Esophagus squamous epithelium (tissue), 5 donors: ENCODE data around the gene SCAI. TPM values are rescaled to one million over a fixed set of nuclear protein-coding genes. Genes with fewer than 3 reads are reported as not detected.
"Not testable (repeated sequence)": the region's sequence is repeated elsewhere in the genome, so short reads cannot be mapped to it uniquely, and the experiment has no call there.

ENCODE experiments used
- DNase-seq: peaks from one replicate; lab custom pipeline; 2025; lab: John Stamatoyannopoulos, UW
- H3K27ac ChIP-seq, 4 donors: fragments of 200-600 bp; sonication (generic); one replicate each; pipeline ENCODE4 v1.5.1; 2016 to 2019; ENCODE audit warnings: mild to moderate bottlenecking in 1 of 4
- H3K27me3 ChIP-seq, 4 donors: fragments of 200-600 bp; sonication (generic); 1 replicate in 3 of 4; 2 replicates in 1 of 4; pipeline versions ENCODE4 v1.5.1 to v1.6.0; 2017 to 2021; ENCODE audit warnings: antibody characterized with exemption in 1 of 4
- H3K36me3 ChIP-seq, 3 donors: fragments of 200-600 bp; sonication (generic); one replicate each; pipeline ENCODE4 v1.5.1; 2016 to 2019
- H3K4me1 ChIP-seq, 3 donors: fragments of 200-600 bp; sonication (generic); one replicate each; pipeline ENCODE4 v1.5.1; 2017 to 2019
- H3K4me3 ChIP-seq, 4 donors: fragments of 200-600 bp; sonication (generic); 1 replicate in 3 of 4; 2 replicates in 1 of 4; pipeline ENCODE4 v1.5.1; 2016 to 2019; ENCODE audit warnings: mild to moderate bottlenecking in 2 of 4, moderate library complexity in 1 of 4
- H3K9me3 ChIP-seq, 3 donors: fragments of 200-600 bp; sonication (generic); one replicate each; pipeline ENCODE4 v1.5.1; 2016 to 2019
- POLR2A ChIP-seq, 4 donors: fragments of 450-650 bp; IDR thresholded peaks; one replicate each; pipeline ENCODE4 v1.6.1; 2017; ENCODE audit warnings: antibody characterized with exemption in 4 of 4, mild to moderate bottlenecking in 4 of 4, moderate library complexity in 3 of 4
- WGBS, 2 donors: methylation state at CpG; one replicate each; pipeline ENCODE4 v1.1.5; 2018; 5-methylcytosine and 5-hydroxymethylcytosine counted together
- intact Hi-C: fragments of 100-400 bp; cut with DNase I; formaldehyde crosslinking; loops from one replicate; pipeline ENCODE4 v1.15.0; 2022
- total RNA-seq, 4 donors: library from RNA; depleted of rRNA; stranded (reverse); fragments of >200 nt; gene quantifications; one replicate each; pipeline ENCODE4 v1.1.0, GENCODE V29; 2016
- TF ChIP-seq, protein P1 (sequence below), 6 experiments: fragments of 450-650 bp in 4 of 6; fragments of 200-600 bp in 2 of 6; sonication (generic) in 2 of 6; IDR thresholded peaks; one replicate each; pipeline ENCODE4 v1.5.1; 2016 to 2019; ENCODE audit warnings: antibody characterized with exemption in 6 of 6, mild to moderate bottlenecking in 4 of 6, moderate library complexity in 4 of 6
- donor health status: DM: yes; HTN: yes; CAD: no.

Gene SCAI
- total RNA-seq, 4 donors from 2014 or later, result 3.3 to 9.9 (median 5.3) TPM

DNA sequence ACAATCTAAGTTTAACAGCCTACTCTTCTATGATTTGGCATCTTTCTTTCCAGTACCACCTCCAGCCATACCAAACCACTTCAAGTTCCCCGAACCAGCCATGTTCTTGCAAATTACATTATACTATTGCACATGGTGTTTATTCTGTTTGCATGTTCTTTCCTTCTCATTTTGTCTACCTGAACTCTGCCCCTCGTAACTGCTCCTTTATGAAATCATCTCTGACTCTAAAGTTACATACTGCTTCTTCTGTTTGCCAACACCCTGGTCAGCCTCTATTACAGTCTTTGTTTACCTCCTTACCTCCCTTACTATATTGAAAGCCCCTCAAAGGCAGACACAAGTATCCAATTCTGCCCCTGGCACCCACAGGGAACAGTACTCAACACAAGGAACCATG is 40.2 kb upstream of the SCAI start:
- Histone ChIP-seq H3K27ac (peak overlapping the region in 1 of 4 donors; percentile 11), H3K27me3 (no peaks in the 10 kb centered on the region), H3K4me3 (no peak overlapping the region), H3K9me3 (no peaks in the 10 kb centered on the region), H3K36me3 (peaks cover 0 to 12% (median 0%) of the 10 kb centered on the region in 3 donors), H3K4me1 (peaks cover 10 to 49% (median 26%) of the 10 kb centered on the region in 3 donors)
- WGBS, 2 donors, result 70 to 74% methylated on average over 2 of the region's 2 CpGs
- intact Hi-C loops, result no loop called here
- DNase-seq, result no peak
- TF ChIP-seq POLR2A (IDR thresholded peaks at IDR 0.05), result no peak

DNA sequence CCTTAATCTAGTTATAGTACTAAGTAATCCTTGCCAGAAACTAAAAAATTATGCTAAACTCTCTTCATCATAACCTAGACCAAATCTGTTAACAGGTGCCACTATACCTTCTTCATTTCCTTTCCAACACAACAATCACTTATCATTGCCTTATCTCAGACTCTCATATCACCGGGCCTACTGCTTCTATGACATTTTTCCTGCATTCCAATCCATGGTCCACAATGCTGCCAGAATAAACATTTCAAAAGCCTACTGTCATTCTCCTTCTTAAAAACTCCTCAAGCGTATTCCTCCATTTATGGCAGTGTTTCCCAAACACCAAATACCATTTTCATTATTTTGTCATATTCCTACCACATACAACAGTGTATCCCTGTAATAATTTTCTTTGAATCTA is 39.7 kb upstream of the SCAI start:
- Histone ChIP-seq H3K4me3 (no peak overlapping the region), H3K9me3 (no peaks in the 10 kb centered on the region), H3K27ac (peak overlapping the region in 1 of 4 donors; percentile 11), H3K27me3 (no peaks in the 10 kb centered on the region), H3K4me1 (peaks cover 10 to 44% (median 21%) of the 10 kb centered on the region in 3 donors), H3K36me3 (peaks cover 0 to 12% (median 0%) of the 10 kb centered on the region in 3 donors)
- no peak for DNase-seq
- intact Hi-C loops, result no loop called here
- TF ChIP-seq, protein P1, sequence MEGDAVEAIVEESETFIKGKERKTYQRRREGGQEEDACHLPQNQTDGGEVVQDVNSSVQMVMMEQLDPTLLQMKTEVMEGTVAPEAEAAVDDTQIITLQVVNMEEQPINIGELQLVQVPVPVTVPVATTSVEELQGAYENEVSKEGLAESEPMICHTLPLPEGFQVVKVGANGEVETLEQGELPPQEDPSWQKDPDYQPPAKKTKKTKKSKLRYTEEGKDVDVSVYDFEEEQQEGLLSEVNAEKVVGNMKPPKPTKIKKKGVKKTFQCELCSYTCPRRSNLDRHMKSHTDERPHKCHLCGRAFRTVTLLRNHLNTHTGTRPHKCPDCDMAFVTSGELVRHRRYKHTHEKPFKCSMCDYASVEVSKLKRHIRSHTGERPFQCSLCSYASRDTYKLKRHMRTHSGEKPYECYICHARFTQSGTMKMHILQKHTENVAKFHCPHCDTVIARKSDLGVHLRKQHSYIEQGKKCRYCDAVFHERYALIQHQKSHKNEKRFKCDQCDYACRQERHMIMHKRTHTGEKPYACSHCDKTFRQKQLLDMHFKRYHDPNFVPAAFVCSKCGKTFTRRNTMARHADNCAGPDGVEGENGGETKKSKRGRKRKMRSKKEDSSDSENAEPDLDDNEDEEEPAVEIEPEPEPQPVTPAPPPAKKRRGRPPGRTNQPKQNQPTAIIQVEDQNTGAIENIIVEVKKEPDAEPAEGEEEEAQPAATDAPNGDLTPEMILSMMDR (IDR thresholded peaks at IDR 0.05), result no peak
- no peak for TF ChIP-seq POLR2A (IDR thresholded peaks at IDR 0.05)
- WGBS, 2 donors, result 43 to 68% methylated on average over 2 of the region's 2 CpGs

DNA sequence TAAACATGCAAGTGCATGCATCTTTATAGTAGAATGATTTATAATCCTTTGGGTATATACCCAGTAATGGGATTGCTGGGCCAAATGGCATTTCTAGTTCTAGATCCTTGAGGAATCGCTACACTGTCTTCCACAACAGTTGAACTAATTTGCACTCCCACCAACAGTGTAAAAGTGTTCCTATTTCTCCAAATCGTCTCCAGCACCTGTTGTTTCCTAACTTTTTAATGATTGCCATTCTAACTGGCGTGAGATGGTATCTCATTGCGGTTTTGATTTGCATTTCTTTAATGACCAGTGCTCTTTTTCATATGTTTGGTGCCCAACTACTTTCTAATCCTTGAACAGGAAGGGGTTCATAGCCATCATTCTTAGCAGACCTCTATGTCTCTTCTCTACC is 38.4 kb upstream of the SCAI start:
- H3K27me3 ChIP-seq, H3K4me3 ChIP-seq, DNase-seq, H3K27ac ChIP-seq, intact Hi-C loops, H3K9me3 ChIP-seq: not testable (repeated sequence)
- H3K4me1 ChIP-seq, result peaks cover 0 to 38% (median 9%) of the 10 kb centered on the region in 3 donors
- H3K36me3 ChIP-seq, result peaks cover 0 to 12% (median 0%) of the 10 kb centered on the region in 3 donors
- WGBS, 2 donors, result 90 to 95% methylated on average over 4 of the region's 4 CpGs

DNA sequence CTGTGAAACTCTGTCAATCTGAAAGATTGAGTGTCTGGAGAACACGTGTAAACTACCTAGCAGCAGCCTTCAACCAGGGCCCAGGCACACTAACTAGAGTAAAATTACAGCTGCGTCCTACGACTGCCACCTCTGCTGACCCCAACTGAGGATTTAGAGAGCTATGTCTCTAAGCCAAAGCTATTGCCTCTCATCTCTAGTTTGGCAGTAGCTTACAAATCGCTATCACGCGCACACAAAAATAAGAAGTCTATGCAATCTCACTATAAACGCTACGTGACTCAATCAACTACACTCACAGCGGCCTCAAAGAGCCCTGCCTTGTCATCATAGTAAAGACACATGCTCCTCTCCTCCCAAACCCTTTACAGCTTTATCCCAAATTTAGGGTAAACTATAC is 37.5 kb upstream of the SCAI start:
- Histone ChIP-seq H3K4me1 (peaks cover 0 to 32% (median 6%) of the 10 kb centered on the region in 3 donors), H3K36me3 (peaks cover 0 to 12% (median 0%) of the 10 kb centered on the region in 3 donors), H3K9me3 (no peaks in the 10 kb centered on the region), H3K27me3 (no peaks in the 10 kb centered on the region), H3K4me3 (no peak overlapping the region), H3K27ac (no peak overlapping the region)
- 85 to 89% methylated on average over 9 of the region's 9 CpGs for WGBS, 2 donors
- intact Hi-C loops, result no loop called here
- no peak for DNase-seq
- TF ChIP-seq POLR2A (IDR thresholded peaks at IDR 0.05), result no peak
- TF ChIP-seq, protein P1 (IDR thresholded peaks at IDR 0.05), result no peak

DNA sequence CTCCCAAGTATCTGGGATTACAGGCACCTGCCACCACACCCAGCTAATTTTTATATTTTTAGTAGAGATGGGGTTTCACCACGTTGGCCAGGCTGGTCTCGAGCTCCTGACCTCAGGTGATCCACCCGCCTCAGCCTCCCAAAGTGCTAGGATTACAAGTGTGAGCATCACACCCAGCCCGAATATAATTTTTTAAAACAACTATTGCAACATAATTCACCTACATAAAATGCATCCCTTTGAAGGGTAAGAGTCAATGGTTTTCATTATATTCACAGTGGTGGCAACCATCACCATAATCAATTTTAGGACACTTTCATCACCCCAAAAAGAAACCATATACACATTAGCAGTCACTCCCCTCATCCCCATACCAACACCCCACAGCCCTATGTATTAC is 36.4 kb upstream of the SCAI start:
- H3K27ac ChIP-seq, H3K9me3 ChIP-seq, DNase-seq, H3K27me3 ChIP-seq, H3K4me3 ChIP-seq, intact Hi-C loops: not testable (repeated sequence)
- peaks cover 0 to 15% (median 0%) of the 10 kb centered on the region in 3 donors for H3K36me3 ChIP-seq
- WGBS, 2 donors, result 81 to 83% methylated on average over 4 of the region's 4 CpGs
- H3K4me1 ChIP-seq, result peaks cover 0 to 30% (median 6%) of the 10 kb centered on the region in 3 donors

DNA sequence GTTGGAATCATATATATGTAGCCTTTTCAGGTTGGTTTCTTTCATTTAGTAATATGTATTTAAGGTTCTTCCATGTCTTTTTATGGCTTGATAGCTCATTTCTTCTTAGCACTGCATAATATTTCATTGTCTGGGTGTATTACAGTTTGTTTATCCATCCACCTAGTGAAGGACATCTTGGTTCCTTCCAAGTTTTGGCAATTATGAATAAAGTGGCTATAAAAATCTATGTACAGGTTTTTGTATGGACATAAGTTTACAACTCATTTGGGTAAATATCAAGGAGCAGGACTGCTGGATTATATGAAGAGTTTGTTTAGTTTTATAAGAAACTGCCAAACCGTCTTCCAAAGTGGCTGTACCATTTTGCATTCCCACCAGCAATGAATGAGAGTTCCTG is 34.6 kb upstream of the SCAI start:
- no peak for TF ChIP-seq POLR2A (IDR thresholded peaks at IDR 0.05)
- TF ChIP-seq, protein P1 (IDR thresholded peaks at IDR 0.05), result no peak
- peaks cover 0 to 32% (median under 1%) of the 10 kb centered on the region in 3 donors for H3K4me1 ChIP-seq
- no peak overlapping the region for H3K4me3 ChIP-seq
- H3K36me3 ChIP-seq, result peaks cover 0 to 12% (median 0%) of the 10 kb centered on the region in 3 donors
- no peaks in the 10 kb centered on the region for H3K27me3 ChIP-seq
- intact Hi-C loops, result no loop called here
- 79 to 92% methylated on average over 1 of the region's 1 CpG for WGBS, 2 donors
- no peaks in the 10 kb centered on the region for H3K9me3 ChIP-seq
- no peak overlapping the region for H3K27ac ChIP-seq
- DNase-seq, result no peak

DNA sequence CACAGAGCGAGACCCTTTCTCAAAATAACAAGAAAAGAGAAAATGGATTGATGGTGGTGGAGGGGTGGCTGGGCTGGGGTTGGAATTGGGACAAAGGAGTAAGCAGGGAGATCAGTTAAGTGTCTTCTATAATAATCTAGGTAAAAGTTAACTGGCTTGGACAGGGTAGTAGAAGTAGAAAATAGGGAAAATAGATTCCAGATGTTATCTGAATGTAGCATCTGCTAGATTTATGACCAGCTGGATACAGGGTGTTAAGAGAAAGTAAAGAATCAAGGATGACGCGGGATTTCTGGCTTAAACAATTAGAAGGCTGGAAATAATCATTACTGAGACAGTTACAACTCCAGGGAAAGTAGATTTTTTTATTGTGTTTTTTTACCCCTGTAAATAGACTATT is 33.3 kb upstream of the SCAI start:
- Histone ChIP-seq H3K27ac (peak overlapping the region in 2 of 4 donors; percentile 5 to 44), H3K9me3 (no peaks in the 10 kb centered on the region), H3K36me3 (peaks cover 0 to 12% (median 0%) of the 10 kb centered on the region in 3 donors), H3K4me3 (no peak overlapping the region), H3K4me1 (peaks cover 0 to 41% (median 5%) of the 10 kb centered on the region in 3 donors), H3K27me3 (no peaks in the 10 kb centered on the region)
- no peak for TF ChIP-seq POLR2A (IDR thresholded peaks at IDR 0.05)
- TF ChIP-seq, protein P1 (IDR thresholded peaks at IDR 0.05), result no peak
- 85 to 86% methylated on average over 3 of the region's 3 CpGs for WGBS, 2 donors
- intact Hi-C loops, result no loop called here
- no peak for DNase-seq
